Measurements from ENCODE around the gene SIRT3. TPM values are rescaled to one million over a fixed set of nuclear protein-coding genes. Genes with fewer than 3 reads are reported as not detected.

Gene SIRT3
- total RNA-seq, 1 donor from 2014 or later, result 14.1 TPM

GRCh38 chr11:244376-244775 lies 8.2 kb upstream of the SIRT3 start:
- DNase-seq (ENCODE audit: low spot score), result no peak

- no peak for DNase-seq (ENCODE audit: low spot score)
Measured at GRCh38 chr11:241634-242033, 5.5 kb upstream of the SIRT3 start.

DNA sequence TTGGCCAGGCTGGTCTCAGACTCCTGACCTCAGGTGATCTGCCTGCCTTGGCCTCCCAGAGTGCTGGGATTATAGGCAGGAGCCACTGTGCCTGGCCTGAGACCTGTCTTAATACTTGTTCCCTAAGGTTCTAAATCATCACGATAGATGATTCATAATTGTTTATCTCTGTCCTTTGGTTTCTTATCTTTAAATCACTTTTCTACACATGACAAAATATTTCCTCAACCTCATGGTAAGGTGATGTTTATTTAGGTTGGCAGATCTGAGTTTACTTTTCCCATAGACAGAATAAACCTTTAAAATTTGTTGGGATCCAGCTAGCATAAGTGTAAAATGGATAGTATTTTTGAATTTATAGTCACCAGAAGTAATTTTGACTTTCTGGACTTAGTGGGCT lies 4.2 kb upstream of the SIRT3 start:
- no peak for DNase-seq (ENCODE audit: low spot score)

DNA sequence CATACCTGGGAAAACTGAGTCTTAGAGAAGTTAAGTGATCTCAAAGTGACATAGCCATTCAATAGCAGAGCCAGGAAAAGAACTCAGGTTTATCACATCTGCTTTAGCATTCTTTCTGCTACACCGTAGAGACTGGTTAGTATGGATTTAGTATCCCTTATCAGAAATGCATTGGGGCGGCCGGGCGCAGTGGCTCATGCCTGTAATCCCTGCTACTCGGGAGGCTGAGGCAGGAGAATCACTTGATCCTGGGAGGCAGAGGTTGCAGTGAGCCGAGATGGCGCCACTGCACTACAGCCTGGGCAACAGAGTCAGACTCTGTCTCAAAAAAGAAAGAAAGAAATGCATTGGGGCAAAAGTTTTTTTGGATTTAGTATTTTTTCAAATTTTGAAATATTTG lies 2.2 kb upstream of the SIRT3 start:
- peak; percentile 62 for DNase-seq (ENCODE audit: low spot score)

DNA sequence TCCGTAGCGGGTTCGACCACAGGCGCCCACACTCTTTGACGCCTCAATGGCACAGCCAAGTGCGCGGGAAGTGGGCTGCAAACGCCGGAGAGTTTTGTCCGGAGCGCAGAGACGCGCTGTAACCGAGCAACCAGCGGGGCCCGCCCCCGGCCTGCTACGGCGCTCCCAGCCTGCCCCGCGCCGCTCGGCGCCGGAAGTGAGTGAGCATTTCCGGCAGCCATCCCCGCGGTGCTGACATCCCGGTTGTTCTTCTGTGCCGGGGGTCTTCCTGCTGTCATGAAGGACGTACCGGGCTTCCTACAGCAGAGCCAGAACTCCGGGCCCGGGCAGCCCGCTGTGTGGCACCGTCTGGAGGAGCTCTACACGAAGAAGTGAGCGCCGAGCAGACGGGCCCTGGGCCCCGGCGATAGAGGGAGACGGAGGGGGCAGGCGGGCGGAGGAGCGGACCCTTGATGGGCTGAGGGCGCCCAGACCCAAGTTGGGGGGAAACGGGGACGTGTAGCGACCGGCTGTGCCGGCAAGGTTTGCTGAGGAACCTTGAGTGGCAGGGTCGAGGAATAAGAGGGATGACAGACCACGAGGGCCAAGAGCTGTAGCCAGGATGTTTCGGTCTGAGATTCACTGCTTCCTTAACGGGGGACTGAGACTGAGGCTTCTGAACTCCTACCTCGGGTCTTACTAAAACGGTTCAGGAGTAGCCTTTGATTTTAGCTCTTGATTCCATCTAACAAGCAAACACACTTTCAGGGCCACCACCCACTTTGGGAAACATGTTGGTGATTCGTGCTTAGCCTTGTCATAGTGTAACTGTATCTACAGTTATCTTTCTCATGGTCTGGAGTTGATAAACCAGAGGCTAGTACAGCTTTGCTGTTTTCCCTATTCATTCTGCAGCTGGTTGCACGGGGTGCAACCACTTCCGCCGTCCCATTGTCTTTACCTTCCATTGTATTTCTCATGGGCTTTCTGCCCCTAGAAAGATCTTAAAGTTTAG lies 929 bp upstream of the SIRT3 start, which contains the start of gene PSMD13:
Gene PSMD13, plus strand, starts transcription at position 203 of the 994 bp plus-strand sequence. Its CDS starts 74 bp downstream, at position 277.
- DNase-seq (ENCODE audit: low spot score), result peak; percentile 96

DNA sequence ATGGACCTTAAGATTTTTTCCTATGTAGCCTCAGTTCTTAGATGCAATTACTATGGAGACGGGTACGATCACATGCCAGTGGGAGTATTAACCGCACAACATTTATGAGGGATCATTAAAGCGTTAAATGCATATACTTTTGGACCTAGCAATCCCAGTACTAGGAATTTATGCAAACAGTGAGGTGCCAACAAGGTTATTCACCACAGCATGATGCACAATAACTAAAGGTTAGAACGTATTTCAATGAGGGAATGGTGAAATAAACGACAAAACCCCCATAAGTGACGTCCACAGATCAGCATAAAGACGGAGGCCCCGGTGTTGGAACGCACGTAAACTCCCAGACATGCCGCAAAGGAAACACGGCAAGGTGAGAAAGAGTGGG lies 539 bp downstream of the SIRT3 start:
- DNase-seq (ENCODE audit: low spot score), result no peak

DNA sequence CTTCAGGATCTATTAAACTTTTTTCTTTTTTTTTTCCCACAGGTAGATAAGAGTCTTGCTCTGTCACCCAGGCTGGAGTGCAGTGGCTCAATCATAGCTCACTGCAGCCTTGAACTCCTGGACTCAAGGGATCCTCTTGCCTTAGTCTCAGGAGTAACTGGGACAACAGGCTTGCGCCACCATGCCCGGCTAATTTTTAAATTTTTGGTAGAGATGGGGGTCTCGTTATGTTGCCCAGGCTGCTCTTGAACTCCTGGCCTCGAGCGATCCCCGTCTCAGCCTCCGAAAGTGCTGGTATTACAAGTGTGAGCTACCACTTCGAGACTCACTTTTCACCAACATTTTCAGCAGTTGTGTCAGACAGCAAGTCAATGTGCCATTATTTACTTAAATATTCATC lies 962 bp downstream of the SIRT3 start:
- peak; percentile 62 for DNase-seq (ENCODE audit: low spot score)

DNA sequence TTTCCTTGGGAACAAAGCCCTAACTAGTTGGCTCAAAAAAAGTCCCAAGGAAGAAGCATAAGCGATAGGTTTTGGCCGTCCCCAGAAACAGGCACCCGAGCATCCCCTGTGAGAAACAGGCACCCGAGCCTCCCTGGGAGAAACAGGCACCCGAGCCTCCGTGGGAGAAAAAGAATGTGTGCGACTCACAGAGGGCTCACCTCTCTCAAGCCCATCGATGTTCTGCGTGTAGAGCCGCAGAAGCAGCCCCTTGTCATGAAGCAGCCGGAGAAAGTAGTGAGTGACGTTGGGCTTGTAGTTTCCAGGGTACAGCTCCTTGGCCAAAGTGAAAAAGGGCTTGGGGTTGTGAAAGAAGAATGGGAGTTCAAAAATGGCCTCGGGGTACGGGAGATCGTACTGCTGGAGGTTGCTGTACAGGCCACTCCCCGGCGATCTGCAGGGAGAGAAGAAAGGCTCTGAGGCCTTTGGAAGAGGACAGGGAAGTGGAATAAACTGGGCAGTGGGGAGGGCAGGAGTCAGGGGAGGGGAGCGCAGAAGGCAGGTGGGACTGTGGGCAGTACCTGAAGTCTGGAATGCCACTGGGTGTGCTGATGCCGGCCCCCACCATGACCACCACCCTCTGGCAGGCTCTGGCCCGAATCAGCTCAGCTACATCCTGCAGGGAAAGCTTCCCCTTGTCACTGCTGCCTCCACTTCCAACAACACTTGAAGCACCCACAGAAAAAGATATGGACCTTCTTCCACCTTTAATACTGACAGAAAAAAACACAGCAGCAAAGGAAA lies 3.2 kb downstream of the SIRT3 start:
- DNase-seq (ENCODE audit: low spot score), result peak; percentile 75

DNA sequence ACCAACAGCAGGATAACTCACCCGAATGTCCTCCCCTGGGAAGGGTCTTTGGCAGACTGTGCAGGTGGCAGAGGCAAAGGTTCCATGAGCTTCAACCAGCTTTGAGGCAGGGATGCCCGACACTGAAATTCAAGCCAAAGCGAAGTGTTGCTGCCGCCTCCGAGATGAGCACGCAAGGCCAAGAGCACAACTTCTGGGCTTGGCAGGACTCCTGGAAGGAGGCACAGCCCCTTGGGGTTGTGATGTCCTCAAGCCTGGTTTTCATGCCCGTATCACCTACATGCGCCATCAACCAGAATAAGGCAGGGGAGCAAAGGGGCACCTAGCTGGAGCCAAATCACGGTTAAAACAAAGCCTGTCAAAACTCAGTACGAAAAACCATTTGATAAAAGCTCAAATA lies 5.7 kb downstream of the SIRT3 start:
- peak; percentile 71 for DNase-seq (ENCODE audit: low spot score)

DNA sequence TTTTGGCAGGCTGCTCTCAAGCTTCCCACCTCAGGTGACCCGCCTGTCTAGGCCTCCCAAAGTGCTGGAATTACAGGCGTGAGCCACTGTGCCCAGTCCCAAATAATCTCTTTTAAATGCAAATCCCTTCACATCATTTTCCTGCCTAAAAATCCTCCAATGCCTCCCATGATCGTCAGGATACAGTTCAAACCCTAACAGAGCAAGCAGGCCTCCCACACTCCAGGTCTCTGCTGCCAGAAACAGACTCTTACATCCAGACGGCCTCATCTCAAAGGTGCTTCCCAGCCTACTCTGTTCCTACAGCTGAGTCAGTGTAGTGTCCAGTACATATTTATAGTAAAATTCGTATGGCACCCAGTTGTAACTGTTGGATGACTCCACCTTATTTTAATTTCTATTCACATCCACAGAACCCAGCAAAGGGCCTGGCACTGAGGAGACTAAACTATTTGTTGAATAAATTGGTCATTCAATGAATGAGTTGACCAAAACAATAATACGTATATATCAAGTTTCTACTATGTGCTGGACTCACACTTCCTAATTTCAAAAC lies 8.2 kb downstream of the SIRT3 start:
- DNase-seq (ENCODE audit: low spot score), result peak; percentile 20

DNA sequence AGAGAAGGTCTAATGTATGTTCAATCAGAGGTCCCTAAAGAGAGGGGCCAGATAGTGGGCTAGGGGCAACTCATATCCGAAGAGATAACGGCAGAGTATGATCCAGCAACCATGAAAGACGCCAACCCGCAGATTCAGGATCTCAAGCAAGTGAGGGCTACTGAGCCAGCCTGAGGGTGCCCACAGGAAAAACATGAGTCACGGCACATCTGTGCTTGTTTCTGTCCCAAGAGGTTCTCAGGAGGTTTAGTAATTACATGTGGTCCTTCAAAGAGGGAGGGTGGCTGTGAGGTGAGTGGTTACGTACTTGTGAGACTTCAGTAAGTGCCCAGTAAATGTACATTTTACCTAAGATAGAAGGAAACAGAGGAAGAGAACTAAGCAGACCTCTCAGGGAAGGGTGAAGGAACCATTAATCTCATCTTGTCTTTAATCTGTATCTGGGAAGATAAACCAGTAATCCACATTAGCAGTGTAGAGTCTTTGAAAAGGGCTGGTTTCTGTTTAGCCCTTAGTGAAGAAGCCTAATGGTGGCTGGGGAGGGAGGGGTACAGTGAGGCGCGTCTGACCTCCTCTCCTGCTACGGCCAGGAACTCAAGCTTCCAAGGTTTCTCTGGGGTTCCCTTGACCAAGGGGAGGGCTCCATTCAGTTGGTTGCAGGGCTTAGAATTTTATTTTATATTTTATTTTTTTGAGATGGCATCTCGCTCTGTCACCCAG lies 10.2 kb downstream of the SIRT3 start:
- peak; percentile 24 for DNase-seq (ENCODE audit: low spot score)

DNA sequence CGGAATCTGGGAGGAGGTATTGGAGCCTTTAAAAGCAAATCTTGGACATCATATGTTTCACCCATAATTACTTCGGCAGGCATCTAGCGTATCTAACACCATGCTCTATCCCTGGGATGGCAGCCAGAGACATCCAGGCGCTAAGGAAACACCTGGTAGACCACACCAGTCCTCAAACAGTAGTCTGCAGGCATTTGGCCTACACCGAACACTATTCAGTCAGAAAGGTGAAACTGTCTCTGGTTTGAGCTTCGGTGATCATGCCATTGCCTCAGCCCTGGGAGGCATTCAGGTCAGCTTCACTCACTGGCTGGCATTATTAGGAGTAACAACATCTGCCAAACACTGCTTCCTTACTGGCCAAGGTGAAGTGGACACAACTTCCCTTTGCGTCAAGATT lies 11.7 kb downstream of the SIRT3 start:
- peak; percentile 18 for DNase-seq (ENCODE audit: low spot score)

DNA sequence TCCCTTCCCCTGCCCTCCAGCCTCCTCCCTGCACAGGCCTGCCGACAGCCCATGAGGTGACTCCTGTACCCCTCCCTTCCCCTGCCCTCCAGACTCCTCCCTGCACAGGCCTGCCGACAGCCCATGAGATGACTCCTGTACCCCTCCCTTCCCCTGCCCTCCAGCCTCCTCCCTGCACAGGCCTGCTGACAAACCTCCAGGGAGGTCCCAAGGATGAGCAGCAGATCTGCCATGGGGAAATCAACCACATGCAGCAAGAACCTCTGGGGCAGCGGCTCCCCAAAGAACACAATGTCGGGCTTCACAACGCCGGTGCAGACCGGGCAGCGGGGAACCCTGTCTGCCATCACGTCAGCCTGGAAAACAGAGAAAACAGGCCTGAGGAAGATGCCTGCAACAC lies 12.3 kb downstream of the SIRT3 start:
- peak; percentile 30 for DNase-seq (ENCODE audit: low spot score)

DNA sequence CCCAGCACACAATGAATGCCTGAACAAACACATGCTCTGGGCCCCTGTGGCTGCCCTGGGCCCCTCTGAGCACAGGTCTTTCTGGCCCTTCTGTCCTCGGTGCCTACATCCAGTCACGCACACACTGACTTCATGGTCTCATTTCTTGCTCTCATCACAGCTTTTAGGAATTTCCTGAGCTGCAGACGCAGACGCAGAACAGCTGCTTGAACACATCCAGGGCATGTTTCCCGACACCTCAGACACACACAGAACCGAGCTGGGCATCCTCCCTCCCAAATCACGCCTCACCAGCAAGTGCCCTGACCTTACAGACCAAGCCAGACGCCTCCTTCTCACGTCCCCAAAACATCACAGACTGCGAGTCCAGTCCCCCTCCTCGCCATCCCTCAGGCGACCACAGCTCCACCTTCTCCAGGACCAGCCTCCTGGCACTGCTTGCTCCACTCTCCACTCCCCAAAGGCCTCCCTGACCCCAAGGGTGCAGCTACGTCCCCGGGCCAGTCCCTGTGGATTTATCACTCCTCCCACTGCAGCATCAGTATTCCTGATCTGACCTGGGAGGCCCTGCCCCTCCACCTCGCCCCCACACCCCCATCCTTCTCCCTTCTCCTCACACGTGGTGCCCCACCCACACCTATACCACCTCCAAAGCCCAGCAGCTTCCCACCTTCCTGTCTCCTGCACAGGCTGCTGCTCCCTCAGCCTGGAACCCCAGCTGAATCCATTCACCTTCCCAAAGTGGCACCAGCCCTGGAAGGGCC lies 12.9 kb downstream of the SIRT3 start:
- peak; percentile 79 for DNase-seq (ENCODE audit: low spot score)

DNA sequence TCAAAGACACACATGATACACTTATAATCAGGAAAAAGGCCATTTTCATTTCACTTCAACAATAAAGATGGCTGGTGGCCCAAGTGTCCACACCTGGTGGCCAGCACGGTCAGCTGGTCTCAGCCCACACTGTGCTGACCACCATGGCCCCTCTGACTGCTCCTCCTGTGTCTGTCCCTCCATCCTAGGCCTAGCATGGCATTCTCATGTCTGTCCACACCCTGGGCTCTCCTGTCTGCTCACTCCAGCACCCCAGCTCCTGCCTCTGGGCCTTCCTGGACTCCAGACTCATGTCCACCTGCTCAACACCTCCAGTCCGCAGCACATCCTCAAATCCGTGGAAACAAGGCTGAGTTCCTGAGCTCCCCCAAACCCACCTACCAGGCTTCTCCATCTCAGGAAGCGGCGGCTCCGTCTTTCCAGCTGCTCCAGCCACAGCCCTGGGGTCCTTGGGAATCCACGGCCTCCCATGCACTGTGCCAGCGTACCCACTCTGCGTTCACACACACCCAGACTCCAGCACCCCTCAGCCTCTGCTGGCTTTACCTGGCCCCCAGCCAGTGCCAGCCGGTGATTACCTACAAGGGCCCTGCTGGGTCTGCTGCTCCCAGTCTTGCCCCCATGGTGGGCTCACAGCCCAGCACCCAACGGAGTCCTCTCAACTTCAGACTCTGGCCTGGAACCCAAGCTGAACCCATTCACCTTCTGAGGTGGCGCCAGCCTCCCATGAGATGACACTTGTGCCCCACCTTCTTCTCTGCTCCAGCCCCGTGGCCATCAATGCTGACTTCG lies 13.9 kb downstream of the SIRT3 start:
- peak; percentile 77 for DNase-seq (ENCODE audit: low spot score)

- DNase-seq (ENCODE audit: low spot score), result peak; percentile 14
Measured at GRCh38 chr11:221539-221938, 14.6 kb downstream of the SIRT3 start.

DNA sequence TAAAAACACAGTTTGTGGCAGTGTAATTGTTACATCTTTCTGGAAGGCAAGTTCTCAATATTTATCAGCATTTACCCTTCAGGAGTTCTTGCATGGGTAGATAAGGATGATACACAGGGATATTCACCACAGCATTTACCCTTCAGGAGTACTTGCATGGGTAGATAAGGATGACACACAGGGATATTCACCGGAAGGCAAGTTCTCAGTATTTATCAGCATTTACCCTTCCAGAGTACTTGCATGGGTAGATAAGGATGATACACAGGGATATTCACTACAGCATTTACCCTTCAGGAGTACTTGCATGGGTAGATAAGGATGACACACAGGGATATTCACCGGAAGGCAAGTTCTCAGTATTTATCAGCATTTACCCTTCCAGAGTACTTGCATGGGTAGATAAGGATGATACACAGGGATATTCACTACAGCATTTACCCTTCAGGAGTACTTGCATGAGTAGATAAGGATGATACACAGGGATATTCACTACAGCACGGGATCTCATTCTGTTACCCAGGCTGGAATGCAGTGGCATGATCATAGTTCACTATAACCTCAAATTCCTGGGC lies 15.4 kb downstream of the SIRT3 start:
- peak; percentile 8 for DNase-seq (ENCODE audit: low spot score)

- DNase-seq (ENCODE audit: low spot score), result peak; percentile 81
Measured at GRCh38 chr11:218815-219593, 17.1 kb downstream of the SIRT3 start.
